GM12878 (cell line): ENCODE data around the gene SSPN. TPM values are rescaled to one million over a fixed set of nuclear protein-coding genes. Genes with fewer than 3 reads are reported as not detected.

Source experiments
- ATAC-seq: fragments of 200-7000 bp; cut with Tn5 transposase; 3 replicates; pipeline ENCODE4 v1.9.1; 2020; ENCODE audit warnings: mild to moderate bottlenecking, moderate library complexity
- BruUV-seq: library from RNA; stranded (reverse); fragments of 400-500 nt; replicated peaks from 2 replicates; lab custom pipeline; 2021; lab: Mats Ljungman, UMichigan
- CTCF ChIA-PET: fragments of 300-600 bp; sonication (Branson Sonifier 250); formaldehyde crosslinking; extraction: SDS; loops from one replicate; lab custom pipeline; 2021; ENCODE audit warnings: inconsistent platforms; lab: Yijun Ruan, JAX
- POLR2A ChIA-PET: fragments of 350-600 bp; formaldehyde crosslinking; extraction: SDS; loops from one replicate; lab custom pipeline; 2021; ENCODE audit warnings: inconsistent platforms; lab: Charles Lee
- RAD21 ChIA-PET: fragments of 300-600 bp; sonication (Branson Sonifier 250); formaldehyde crosslinking; loops from one replicate; lab custom pipeline; 2023; ENCODE audit warnings: antibody characterized with exemption; ENCODE audit not compliant: unreplicated experiment; lab: Charles Lee
- SMC1A ChIA-PET: fragments of 300-600 bp; sonication (Branson Sonifier 250); formaldehyde crosslinking; loops from one replicate; lab custom pipeline; 2023; ENCODE audit not compliant: unreplicated experiment, uncharacterized antibody; lab: Charles Lee
- DNase-seq: peaks from one replicate; pipeline ENCODE4 v3.0.0-alpha.2; 2011; ENCODE audit warnings: low read depth, low spot score
- FAIRE-seq: peaks from 3 replicates; lab custom pipeline; 2011; peaks lifted over from hg19 to GRCh38; lab: Jason Lieb, UNC
- H2AFZ ChIP-seq: 2 replicates; pipeline ENCODE4 v1.6.0; 2011; ENCODE audit warnings: low read depth, low read length, control low read depth; ENCODE audit not compliant: control insufficient read depth
- H3K27ac ChIP-seq: 2 replicates; pipeline ENCODE4 v1.5.1; 2011; ENCODE audit warnings: control low read depth; ENCODE audit not compliant: control insufficient read depth, insufficient read depth
- H3K27me3 ChIP-seq, 2 experiments: replicated peaks in 1 of 2; 2 replicates each; pipeline versions ENCODE4 v1.6.0 to v1.6.1; 2011; ENCODE audit warnings: low read length in 1 of 2; ENCODE audit not compliant: control insufficient read depth in 2 of 2, insufficient read depth in 2 of 2
- H3K36me3 ChIP-seq, 2 experiments: 2 replicates each; pipeline ENCODE4 v1.5.1; 2011; ENCODE audit warnings: low read length in 1 of 2; ENCODE audit not compliant: control insufficient read depth in 2 of 2, insufficient read depth in 2 of 2
- H3K4me1 ChIP-seq: 2 replicates; pipeline ENCODE4 v1.6.1; 2011; ENCODE audit warnings: mild to moderate bottlenecking, low read length, moderate library complexity, mixed read lengths; ENCODE audit not compliant: control insufficient read depth, insufficient read depth
- H3K4me2 ChIP-seq: 2 replicates; pipeline ENCODE4 v1.6.0; 2011; ENCODE audit warnings: control low read depth; ENCODE audit not compliant: control insufficient read depth, insufficient read depth
- H3K4me3 ChIP-seq: fragments of 200-600 bp; sonication (generic); 2 replicates; pipeline ENCODE4 v1.5.1; 2016
- H3K79me2 ChIP-seq: 2 replicates; pipeline ENCODE4 v1.6.0; 2011; ENCODE audit warnings: low read length; ENCODE audit not compliant: control insufficient read depth, insufficient read depth
- H3K9ac ChIP-seq: 2 replicates; pipeline ENCODE4 v1.8.0; 2011; ENCODE audit warnings: low read length, control low read depth, mixed read lengths; ENCODE audit not compliant: control insufficient read depth, insufficient read depth
- H3K9me3 ChIP-seq: replicated peaks from 3 replicates; pipeline ENCODE4 v1.5.1; 2011; ENCODE audit warnings: mild to moderate bottlenecking, low read length; ENCODE audit not compliant: control insufficient read depth, insufficient read depth
- H4K20me1 ChIP-seq: 2 replicates; pipeline ENCODE4 v1.6.0; 2011; ENCODE audit not compliant: control insufficient read depth, insufficient read depth
- CHD4 ChIP-seq: fragments of 200-600 bp; sonication (generic); IDR thresholded peaks from 2 replicates; pipeline ENCODE4 v1.6.1; 2016; ENCODE audit warnings: mild to moderate bottlenecking
- HDAC2 ChIP-seq: fragments of 200-600 bp; sonication (generic); IDR thresholded peaks from 2 replicates; pipeline ENCODE4 v1.6.1; 2017
- NFXL1 ChIP-seq: fragments of 450-650 bp; IDR thresholded peaks from 2 replicates; pipeline ENCODE4 v1.6.1; 2017; ENCODE audit warnings: antibody characterized with exemption, mild to moderate bottlenecking, borderline replicate concordance
- PAX5 ChIP-seq: IDR thresholded peaks from 2 replicates; pipeline ENCODE4 v1.6.1; 2011; ENCODE audit warnings: low read depth, low read length, borderline replicate concordance
- SMAD1 ChIP-seq: fragments of 450-650 bp; IDR thresholded peaks from 2 replicates; pipeline ENCODE4 v1.6.1; 2018; ENCODE audit warnings: mild to moderate bottlenecking, low read depth; ENCODE audit not compliant: partially characterized antibody
- TAF1 ChIP-seq: IDR thresholded peaks from 2 replicates; pipeline ENCODE4 v1.6.1; 2011; ENCODE audit warnings: mild to moderate bottlenecking, low read depth, low read length, borderline replicate concordance
- WGBS: methylation state at CpG from one replicate; pipeline ENCODE4 v1.1.6; 2016; ENCODE audit warnings: low lambda C conversion rate; ENCODE audit not compliant: insufficient replicate concordance, insufficient coverage; ENCODE audit errors: missing lambda C conversion rate; 5-methylcytosine and 5-hydroxymethylcytosine counted together
- in situ Hi-C: fragments of 300-500 bp; cut with MboI; formaldehyde crosslinking; loops from 9 replicates; pipeline ENCODE4 v1.14.3; 2018; ENCODE audit warnings: mixed read lengths
- intact Hi-C: fragments of 100-400 bp; cut with micrococcal nuclease; formaldehyde crosslinking; loops from one replicate; pipeline ENCODE4 v1.14.2; 2022; ENCODE audit not compliant: unreplicated experiment
- polyA plus RNA-seq, 11 experiments: library from polyadenylated mRNA; depleted of rRNA in 4 of 11; unstranded in 6 of 11; stranded (reverse) in 5 of 11; fragments of >200 nt; fragmentation: Nextera tagmentation in 4 of 11; fragmentation: Illumina TruSeq in 1 of 11; extraction: Ambion mirVana in 4 of 11; extraction: Trizol in 1 of 11; gene quantifications; 1 replicate in 1 of 11; 2 replicates in 10 of 11; pipeline versions ENCODE4 v1.2.1 to v1.2.3, GENCODE V29; 2011 to 2016; ENCODE audit warnings: inconsistent platforms in 2 of 11, missing spikeins in 2 of 11, low read depth in 1 of 11
- total RNA-seq, 4 experiments: library from RNA; depleted of rRNA in 3 of 4; stranded (reverse); fragments of >200 nt in 3 of 4; fragmentation: Illumina TruSeq in 1 of 4; extraction: Trizol in 1 of 4; gene quantifications; 2 replicates each; pipeline versions ENCODE4 v1.2.1 to v1.2.3, GENCODE V29; 2013 to 2021
- TF ChIP-seq, protein P1 (sequence below): fragments of 450-650 bp; IDR thresholded peaks from 2 replicates; pipeline ENCODE4 v1.6.1; 2016; ENCODE audit warnings: mild to moderate bottlenecking

Gene SSPN
- total and polyA plus RNA-seq, 10 of the 15 experiments (the other 5 are each of a cell fraction or from before 2014, with no cell fraction given): 0.04 to 0.41 (median 0.28) TPM; not detected in 5

DNA sequence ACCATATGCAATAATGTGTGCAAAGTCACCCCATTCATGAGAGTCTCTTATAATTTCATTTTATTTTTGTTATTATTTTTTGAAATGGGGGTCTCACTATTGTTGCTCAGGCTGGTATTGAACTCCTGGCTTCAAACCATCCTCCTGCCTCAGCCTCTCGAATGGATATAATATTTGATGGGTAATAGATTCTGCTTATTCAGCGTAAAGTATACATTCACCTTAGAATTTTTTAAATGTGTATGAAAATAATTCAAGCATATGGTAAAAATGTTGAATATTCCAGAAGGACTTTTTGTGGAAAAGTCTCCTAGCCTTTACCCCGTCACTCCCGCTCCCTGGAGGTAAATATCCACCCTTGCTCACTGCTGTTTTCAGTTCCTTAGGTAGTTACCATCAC lies 23.4 kb upstream of the SSPN start (continued):
- TF ChIP-seq NFXL1: no peak
- no peak for TF ChIP-seq HDAC2
- TF ChIP-seq PAX5: no peak
- TF ChIP-seq, all 136 proteins: peak for 0

DNA sequence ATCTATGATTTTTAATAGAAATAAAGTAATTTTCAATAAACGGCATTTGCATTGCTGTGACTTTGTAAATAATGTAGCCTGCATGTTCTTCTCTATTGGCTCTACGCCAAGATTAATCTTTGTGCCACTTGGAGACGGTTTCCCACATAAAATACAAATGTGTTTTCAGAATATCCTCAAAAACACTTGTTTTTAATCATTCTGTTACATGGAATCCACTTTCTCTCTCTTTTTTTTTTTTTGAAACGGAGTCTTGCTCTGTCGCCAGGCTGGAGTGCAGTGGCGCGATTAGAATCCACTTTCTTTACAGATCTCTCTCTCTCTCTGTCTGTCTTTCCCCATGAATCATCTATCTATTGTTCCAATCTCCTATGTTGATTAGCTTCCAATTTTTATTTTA lies 22.8 kb upstream of the SSPN start:
- WGBS: 95% methylated on average over 6 of the region's 7 CpGs
- Histone ChIP-seq H3K36me3 (no peaks in the 10 kb centered on the region), H4K20me1 (no peaks in the 10 kb centered on the region), H3K9me3 (no peaks in the 10 kb centered on the region), H3K27ac (no peak overlapping the region), H3K4me1 (peaks cover 4% of the 10 kb centered on the region), H3K4me3 (no peak overlapping the region), H3K9ac (no peak overlapping the region), H2AFZ (no peak overlapping the region), H3K27me3 (no peaks in the 10 kb centered on the region; a peak in 1 of 4 replicates), H3K4me2 (no peak overlapping the region), H3K79me2 (no peaks in the 10 kb centered on the region)
- DNase-seq (no peak), FAIRE-seq (no peak), ATAC-seq (no peak)
- ChIA-PET SMC1A (interaction anchor here (2.1 kb wide), 1 partner anchor 19 kb away, joined by 5 read pairs; no protein-coding TSS in a partner anchor), RAD21 (interaction anchor here (0.7 kb wide), 1 partner anchor 9 kb away, joined by 4 read pairs; no protein-coding TSS in a partner anchor), CTCF (interaction anchor here (1.4 to 1.8 kb wide), 2 partner anchors 14 to 53 kb away, joined by 5 read pairs; no protein-coding TSS in a partner anchor), POLR2A (interaction anchor here (0.7 kb wide), 1 partner anchor 17 kb away, joined by 3 read pairs; no protein-coding TSS in a partner anchor)
- TF ChIP-seq TAF1 (no peak), CHD4 (no peak), SMAD1 (peak; percentile 40)
- TF ChIP-seq, protein P1, sequence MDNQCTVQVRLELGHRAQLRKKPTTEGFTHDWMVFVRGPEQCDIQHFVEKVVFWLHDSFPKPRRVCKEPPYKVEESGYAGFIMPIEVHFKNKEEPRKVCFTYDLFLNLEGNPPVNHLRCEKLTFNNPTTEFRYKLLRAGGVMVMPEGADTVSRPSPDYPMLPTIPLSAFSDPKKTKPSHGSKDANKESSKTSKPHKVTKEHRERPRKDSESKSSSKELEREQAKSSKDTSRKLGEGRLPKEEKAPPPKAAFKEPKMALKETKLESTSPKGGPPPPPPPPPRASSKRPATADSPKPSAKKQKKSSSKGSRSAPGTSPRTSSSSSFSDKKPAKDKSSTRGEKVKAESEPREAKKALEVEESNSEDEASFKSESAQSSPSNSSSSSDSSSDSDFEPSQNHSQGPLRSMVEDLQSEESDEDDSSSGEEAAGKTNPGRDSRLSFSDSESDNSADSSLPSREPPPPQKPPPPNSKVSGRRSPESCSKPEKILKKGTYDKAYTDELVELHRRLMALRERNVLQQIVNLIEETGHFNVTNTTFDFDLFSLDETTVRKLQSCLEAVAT: 0 out of 2 replicates have a peak, but pooled peaks have one; percentile 26
- intact Hi-C loops: no loop called here
- in situ Hi-C loops: no loop called here
- BruUV-seq: no TSS peak
